K562 (cell line): Measurements from ENCODE around the gene NAGLU. TPM values are rescaled to one million over a fixed set of nuclear protein-coding genes. Genes with fewer than 3 reads are reported as not detected.
A peak's percentile ranks its signal among the peaks of the same experiment; 100 is the strongest.

Source experiments
- ATF6 ChIP-seq: sonication (generic); formaldehyde crosslinking; IDR thresholded peaks from 2 replicates; pipeline ENCODE4 v1.4.0; 2020; ENCODE audit warnings: mild to moderate bottlenecking, missing genetic modification reagents
- CBFA2T3 ChIP-seq: fragments of 450-650 bp; IDR thresholded peaks from 2 replicates; pipeline ENCODE4 v1.6.1; 2017
- E2F8 ChIP-seq: fragments of 450-650 bp; IDR thresholded peaks from 2 replicates; pipeline ENCODE4 v1.7.1; 2018; ENCODE audit warnings: mild to moderate bottlenecking, low read depth; ENCODE audit not compliant: partially characterized antibody
- HMBOX1 ChIP-seq: sonication (generic); IDR thresholded peaks from 2 replicates; pipeline ENCODE4 v1.6.1; 2016
- JUND ChIP-seq, 2 experiments: IDR thresholded peaks; 2 replicates in 1 of 2; 3 replicates in 1 of 2; pipeline ENCODE4 v1.6.1; 2011; ENCODE audit warnings: borderline replicate concordance in 2 of 2, low read depth in 2 of 2, low read length in 2 of 2, improper control_type of control experiment in 1 of 2, missing biosample characterization in 1 of 2, missing genetic modification characterization in 1 of 2, missing genetic modification reagents in 1 of 2
- MAZ ChIP-seq, 2 experiments: fragments of 450-650 bp in 1 of 2; sonication (generic) in 1 of 2; formaldehyde crosslinking; IDR thresholded peaks in 1 of 2; conservative IDR thresholded peaks in 1 of 2; 2 replicates each; pipeline versions ENCODE4 v1.4.0 to v1.5.0; 2020; ENCODE audit warnings: mild to moderate bottlenecking in 1 of 2, missing genetic modification reagents in 1 of 2
- MTA1 ChIP-seq: fragments of 450-650 bp; IDR thresholded peaks from 2 replicates; pipeline ENCODE4 v1.6.1; 2017; ENCODE audit warnings: borderline replicate concordance
- MXD1 ChIP-seq: fragments of 250-450 bp; sonication (Bioruptor Pico); IDR thresholded peaks from 2 replicates; pipeline ENCODE4 v1.8.0; 2021; ENCODE audit warnings: borderline replicate concordance, mild to moderate bottlenecking, moderate library complexity; ENCODE audit not compliant: poor library complexity, severe bottlenecking
- NBN ChIP-seq: fragments of 450-650 bp; IDR thresholded peaks from 2 replicates; pipeline ENCODE4 v1.6.1; 2016; ENCODE audit warnings: low read depth, mild to moderate bottlenecking
- TCF15 ChIP-seq: fragments of 250-450 bp; sonication (Bioruptor Pico); IDR thresholded peaks from 2 replicates; pipeline ENCODE4 v1.8.0; 2022; ENCODE audit warnings: moderate library complexity, mild to moderate bottlenecking, inconsistent platforms
- polyA plus RNA-seq, 8 experiments: library from polyadenylated mRNA; depleted of rRNA in 4 of 8; stranded (reverse) in 5 of 8; unstranded in 3 of 8; fragments of >200 nt; fragmentation: Nextera tagmentation in 2 of 8; fragmentation: Illumina TruSeq in 1 of 8; extraction: Ambion mirVana in 2 of 8; extraction: Trizol in 1 of 8; gene quantifications; 2 replicates each; pipeline versions ENCODE4 v1.2.1 to v1.2.3, GENCODE V29; 2011 to 2014; ENCODE audit warnings: inconsistent platforms in 1 of 8, missing spikeins in 1 of 8
- total RNA-seq, 7 experiments: library from RNA; depleted of rRNA in 6 of 7; stranded (reverse); fragments of >200 nt in 6 of 7; fragmentation: Illumina TruSeq in 2 of 7; extraction: Trizol in 2 of 7; gene quantifications; 2 replicates each; pipeline versions ENCODE4 v1.2.1 to v1.2.3, GENCODE V29; 2011 to 2021; ENCODE audit warnings: low replicate concordance in 1 of 7

NAGLU gene
- total and polyA plus RNA-seq, 9 of the 15 experiments (the other 6 are each of a cell fraction or from before 2014, with no cell fraction given): 0.04 to 21.5 (median 8.5) TPM

GRCh38 chr17:42578282-42578869, 42.3 kb downstream of the NAGLU start (continued):
- TF ChIP-seq E2F8 (peak; percentile 12), TCF15 (CRISPR knock-in tag) (no peak), HMBOX1 (peak; percentile 29; the same call in 1 of the 2 replicates), MXD1 (CRISPR knock-in tag) (no peak), MAZ (CRISPR knock-in tag; conservative IDR thresholded peaks at IDR 0.05 in 1 of 2, IDR thresholded peaks at IDR 0.05 in 1 of 2) (peak; percentile 12 to 93; a peak in 2 of 4 replicates), NBN (peak; percentile 67; the same call in 1 of the 2 replicates), CBFA2T3 (peak; percentile 26), MTA1 (peak; percentile 44), ATF6 (CRISPR knock-in tag) (no peak), JUND (IDR thresholded peaks at IDR 0.05; ENCODE audit: borderline replicate concordance, low read depth, low read length) (peak; percentile 43; the same call in 1 of the 2 replicates), JUND (tag; IDR thresholded peaks at IDR 0.05; ENCODE audit: borderline replicate concordance, low read depth, low read length) (no peak; the same call in 2 of the 3 replicates)
